Activated CD8-positive, alpha-beta memory T cell treated with anti-CD3 and anti-CD28 coated beads for 36 hours (primary cell): ENCODE data around the gene ANTKMT. TPM values are rescaled to one million over a fixed set of nuclear protein-coding genes. Genes with fewer than 3 reads are reported as not detected.
"Not testable (repeated sequence)": the region's sequence is repeated elsewhere in the genome, so short reads cannot be mapped to it uniquely, and the experiment has no call there.

Experiments
- CTCF ChIA-PET: fragments of 350-600 bp; sonication (Branson Sonifier 250); formaldehyde crosslinking; loops from one replicate; lab custom pipeline; 2021; ENCODE audit warnings: antibody characterized with exemption; lab: Charles Lee
- POLR2A ChIA-PET: fragments of 350-600 bp; sonication (Branson Sonifier 250); formaldehyde crosslinking; loops from one replicate; lab custom pipeline; 2021; ENCODE audit warnings: antibody characterized with exemption; lab: Charles Lee
- total RNA-seq, 2 experiments: library from RNA; stranded (reverse); gene quantifications; one replicate each; pipeline ENCODE4 v1.2.3, GENCODE V29; 2021

The ANTKMT gene
- total RNA-seq, 2 experiments from 2014 or later: 69.1 to 69.9 TPM

GRCh38 chr16:707062-707538 is 13.8 kb upstream of the ANTKMT start:
- CTCF ChIA-PET: interaction anchor here (0.5 to 2.3 kb wide), 2 partner anchors 9 to 78 kb away, joined by 3 to 9 read pairs; no protein-coding TSS in a partner anchor
- POLR2A ChIA-PET: interaction anchor here (0.7 kb wide), 1 partner anchor 9 kb away, joined by 3 read pairs; no protein-coding TSS in a partner anchor

DNA sequence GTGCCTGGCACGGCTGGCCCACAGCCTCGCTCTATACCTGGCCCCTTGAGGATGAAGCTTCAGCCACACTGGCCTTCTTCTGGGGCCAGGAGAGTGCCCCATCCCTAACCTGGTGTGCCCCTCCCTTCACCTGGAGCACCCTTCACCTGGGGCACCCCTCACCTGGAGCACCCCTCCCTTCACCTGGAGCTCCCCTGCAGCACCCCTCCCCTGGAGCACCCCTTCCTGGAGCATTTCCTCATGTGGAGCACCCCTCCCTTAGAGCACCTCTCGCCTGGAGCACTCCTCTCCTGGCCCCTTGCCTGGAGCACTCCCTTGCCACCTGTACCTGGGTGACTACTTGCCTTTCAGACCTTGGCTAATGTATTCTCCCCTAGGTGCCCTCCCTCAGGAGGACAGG is 12.9 kb upstream of the ANTKMT start:
- ChIA-PET POLR2A (no interaction called here), CTCF (no interaction called here)

- CTCF ChIA-PET: interaction anchor here (3.0 kb wide), 1 partner anchor 76 kb away, joined by 19 read pairs; no protein-coding TSS in a partner anchor
- POLR2A ChIA-PET: no interaction called here
These were observed 12.0 kb upstream of the ANTKMT start for GRCh38 chr16:708959-709358.

GRCh38 chr16:709566-710499 is 11.1 kb upstream of the ANTKMT start:
- ChIA-PET POLR2A (no interaction called here), CTCF (interaction anchor here (0.8 to 3.0 kb wide), 6 partner anchors 8 to 80 kb away, joined by 3 to 19 read pairs (median 4); no protein-coding TSS in a partner anchor)

DNA sequence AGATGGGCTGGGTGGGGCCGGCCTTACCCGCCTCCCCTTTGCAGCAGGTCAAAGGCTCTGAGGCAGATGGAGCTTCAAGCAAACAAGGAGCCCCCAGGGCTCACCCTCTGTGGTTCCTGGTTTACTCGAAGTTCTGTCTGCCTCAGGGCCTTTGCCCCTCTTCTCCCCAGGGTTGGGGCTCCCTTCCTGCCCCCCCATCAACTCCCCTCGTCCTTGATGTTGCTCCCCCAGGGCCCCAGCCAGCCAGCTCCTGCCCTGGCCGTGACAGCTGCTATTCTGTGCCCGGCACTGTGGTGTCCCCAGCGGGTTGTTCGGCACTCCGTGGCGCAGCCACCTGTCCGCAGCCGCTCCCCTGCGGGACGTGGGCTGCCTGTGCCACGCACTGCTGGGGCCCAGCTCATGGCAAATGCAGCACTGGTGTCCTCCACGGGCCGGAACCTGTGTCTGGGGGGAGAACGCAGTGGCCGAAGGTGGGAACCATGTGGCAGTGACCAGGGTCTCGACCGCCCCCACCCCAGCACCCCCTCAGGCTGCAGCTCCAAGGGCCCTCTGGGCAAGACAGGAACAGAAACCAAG is 10.4 kb upstream of the ANTKMT start:
- POLR2A ChIA-PET: no interaction called here
- CTCF ChIA-PET: interaction anchor here (0.8 to 3.0 kb wide), 6 partner anchors 9 to 77 kb away, joined by 3 to 19 read pairs (median 4); no protein-coding TSS in a partner anchor

DNA sequence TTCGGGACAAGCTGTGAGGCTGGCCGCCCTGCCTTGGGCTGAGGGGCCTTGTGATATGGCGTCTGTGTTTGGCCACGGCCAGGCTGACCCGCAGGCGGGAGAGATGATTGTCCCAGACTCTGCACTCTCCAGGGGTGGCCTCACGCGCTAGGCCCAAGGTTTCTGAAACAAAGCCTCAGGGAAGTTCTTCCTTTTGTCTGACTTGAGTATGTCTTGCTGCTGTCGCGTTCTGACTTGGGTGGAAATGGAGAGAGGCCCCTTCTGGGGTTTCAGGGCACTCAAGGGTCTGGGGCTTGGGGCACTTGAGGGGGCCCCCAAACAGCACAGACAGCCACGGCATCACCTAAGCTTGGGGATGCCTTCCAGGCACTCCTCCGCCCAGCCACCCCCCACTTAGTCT is 9.9 kb upstream of the ANTKMT start:
- ChIA-PET POLR2A (no interaction called here), CTCF (interaction anchor here (0.8 to 3.0 kb wide), 6 partner anchors 9 to 76 kb away, joined by 3 to 19 read pairs (median 5); partner anchors contain the start of gene WDR24)

DNA sequence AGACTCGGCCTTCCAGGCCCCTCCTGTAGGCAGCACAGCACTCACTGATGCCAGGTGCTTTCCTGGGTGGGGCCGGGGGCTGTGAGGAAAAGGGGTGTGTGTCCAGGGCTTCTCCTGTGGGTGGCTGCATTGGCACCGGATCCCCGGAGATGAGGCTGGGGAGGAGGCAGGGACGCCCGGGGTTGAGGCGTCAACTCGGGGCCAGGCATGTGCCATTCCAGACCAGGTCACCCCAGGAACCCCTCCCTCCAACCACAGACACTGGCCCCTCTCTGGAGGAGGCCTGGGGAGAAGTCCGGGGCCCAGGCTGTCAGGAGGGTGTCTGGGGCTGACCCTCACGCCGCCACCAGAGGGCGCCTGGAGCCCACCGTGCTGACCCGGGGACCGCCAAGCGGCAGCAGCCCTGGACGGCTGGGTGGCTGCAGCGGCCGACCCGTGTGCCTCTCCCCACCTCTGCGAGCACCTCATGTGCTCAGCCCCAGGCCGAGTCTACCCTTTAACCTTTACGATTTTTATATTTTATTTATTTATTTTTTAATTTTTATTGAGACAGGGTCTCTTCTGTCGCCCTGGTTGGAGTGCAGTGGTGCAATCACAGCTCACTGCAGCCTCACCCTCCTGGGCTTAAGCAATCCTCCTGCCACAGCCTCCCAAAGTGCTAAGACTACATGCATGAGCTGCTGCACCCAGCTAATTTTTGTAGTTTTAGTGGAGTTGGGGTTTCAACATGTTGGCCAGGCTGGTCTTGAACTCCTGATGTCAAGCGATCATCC is 9.2 kb upstream of the ANTKMT start:
- ChIA-PET POLR2A (no interaction called here), CTCF (interaction anchor here (0.6 to 4.5 kb wide), 22 partner anchors 8 to 887 kb away, joined by 3 to 26 read pairs (median 4); partner anchors contain the start of genes ANTKMT, CCDC78, CHTF18 and CIAO3)

DNA sequence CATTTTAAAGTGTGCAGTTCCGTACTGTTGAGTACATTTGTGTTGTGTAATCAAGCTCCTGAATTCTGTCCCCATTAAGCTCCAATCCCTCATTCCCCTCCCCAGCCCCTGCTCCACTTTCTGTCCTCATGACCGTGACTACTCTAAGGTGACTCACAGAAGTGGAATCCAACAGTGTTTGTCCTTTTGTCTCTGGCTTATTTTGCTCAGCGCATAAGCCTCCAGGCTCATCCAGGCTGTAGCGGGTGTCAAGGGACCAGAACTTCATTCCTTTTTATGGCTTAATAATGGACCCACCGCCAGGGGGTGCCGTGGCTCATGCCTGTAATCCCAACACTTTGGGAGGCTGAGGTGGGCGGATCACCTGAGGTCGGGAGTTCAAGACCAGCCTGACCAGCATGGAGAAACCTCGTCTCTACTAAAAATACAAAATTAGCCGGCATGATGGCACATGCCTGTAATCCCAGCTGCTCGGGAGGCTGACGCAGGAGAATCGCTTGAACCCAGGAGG is 8.2 kb upstream of the ANTKMT start:
- POLR2A ChIA-PET: not testable (repeated sequence)
- CTCF ChIA-PET: interaction anchor here (0.7 to 4.5 kb wide), 19 partner anchors 8 to 91 kb away, joined by 3 to 26 read pairs (median 5); partner anchors contain the start of genes ANTKMT, CCDC78, CHTF18 and CIAO3

- POLR2A ChIA-PET: interaction anchor here (0.6 to 1.8 kb wide), 2 partner anchors 71 to 993 kb away, joined by 6 read pairs; no protein-coding TSS in a partner anchor
These were observed 6.9 kb upstream of the ANTKMT start for GRCh38 chr16:714079-714478.

GRCh38 chr16:714558-715476 is 6.1 kb upstream of the ANTKMT start, which contains the start of gene METRN:
METRN (plus strand) TSS chr16:715118; CDS start chr16:715290, 172 bp downstream.
- POLR2A ChIA-PET: interaction anchor here (0.6 to 1.8 kb wide), 3 partner anchors 8 to 266 kb away, joined by 3 to 6 read pairs (median 4); no protein-coding TSS in a partner anchor
- CTCF ChIA-PET: interaction anchor here (0.5 to 4.5 kb wide), 8 partner anchors 10 to 74 kb away, joined by 5 to 26 read pairs (median 8); partner anchors contain the start of genes CCDC78, CHTF18, CIAO3 and RPUSD1

More at GRCh38 chr16:714079-714478, 6.9 kb upstream of the ANTKMT start:
- CTCF ChIA-PET: interaction anchor here (1.0 to 4.5 kb wide), 6 partner anchors 11 to 71 kb away, joined by 3 to 26 read pairs (median 10); partner anchors contain the start of genes CCDC78, CIAO3 and JMJD8

GRCh38 chr16:715477-716199 is 5.3 kb upstream of the ANTKMT start:
- CTCF ChIA-PET: interaction anchor here (1.0 to 4.5 kb wide), 12 partner anchors 10 to 73 kb away, joined by 3 to 26 read pairs (median 8); partner anchors contain the start of genes CCDC78, CHTF18, CIAO3 and RPUSD1
- POLR2A ChIA-PET: interaction anchor here (0.6 to 1.8 kb wide), 6 partner anchors 9 to 265 kb away, joined by 3 to 12 read pairs (median 5); no protein-coding TSS in a partner anchor

GRCh38 chr16:716200-716568 is 4.8 kb upstream of the ANTKMT start:
- ChIA-PET CTCF (interaction anchor here (0.9 to 4.5 kb wide), 12 partner anchors 9 to 289 kb away, joined by 3 to 26 read pairs (median 8); partner anchors contain the start of genes CCDC78, CHTF18, CIAO3 and RPUSD1), POLR2A (interaction anchor here (0.6 to 1.3 kb wide), 4 partner anchors 9 to 21 kb away, joined by 3 to 12 read pairs (median 6); no protein-coding TSS in a partner anchor)

- ChIA-PET CTCF (interaction anchor here (0.8 to 2.7 kb wide), 8 partner anchors 11 to 289 kb away, joined by 3 to 12 read pairs (median 6); partner anchors contain the start of gene CIAO3), POLR2A (interaction anchor here (0.5 to 1.3 kb wide), 3 partner anchors 12 to 596 kb away, joined by 8 to 12 read pairs (median 8); no protein-coding TSS in a partner anchor)
These were observed 4.1 kb upstream of the ANTKMT start for GRCh38 chr16:716768-717325.

DNA sequence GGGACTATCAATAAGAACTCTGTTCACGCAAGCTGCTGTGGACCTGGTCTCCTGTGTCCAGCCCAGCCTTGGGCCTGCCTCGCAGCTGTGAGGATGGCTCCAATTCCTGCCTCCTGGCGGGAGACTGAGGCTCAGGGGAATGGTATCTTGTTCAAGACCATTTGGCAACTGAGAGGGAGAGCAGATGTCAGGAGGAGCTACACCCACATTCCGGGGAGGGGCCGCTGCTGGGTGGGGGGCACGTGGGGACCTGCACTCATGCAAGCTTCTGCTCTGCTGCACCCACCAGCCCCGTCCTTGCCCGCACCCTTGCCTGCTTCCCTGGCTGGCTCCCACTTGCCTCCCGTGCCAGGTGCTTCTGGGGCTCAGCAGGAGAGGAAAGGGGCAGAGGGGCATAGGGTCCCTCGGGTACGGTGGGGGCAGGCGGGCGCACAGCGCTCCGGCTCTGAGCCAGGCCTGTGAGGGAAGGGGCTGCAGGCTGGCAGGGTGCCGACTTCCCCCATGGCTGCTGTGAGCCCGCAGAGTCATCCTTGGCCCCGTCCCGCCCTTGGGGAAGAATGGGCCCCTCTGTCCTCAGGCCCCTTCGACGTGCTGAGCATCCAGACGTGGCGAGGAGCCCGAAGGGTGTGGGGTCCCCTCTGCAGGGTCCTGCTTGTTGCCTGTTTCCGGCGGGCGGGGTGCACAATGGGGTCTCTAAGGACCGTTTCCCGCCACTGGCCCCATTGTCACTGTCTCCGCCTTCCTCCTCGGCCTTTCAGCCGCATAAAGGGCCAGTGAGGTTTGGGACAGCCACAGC is 3.3 kb upstream of the ANTKMT start:
- ChIA-PET POLR2A (interaction anchor here (0.5 kb wide), 1 partner anchor 595 kb away, joined by 8 read pairs; no protein-coding TSS in a partner anchor), CTCF (interaction anchor here (0.8 kb wide), 1 partner anchor 21 kb away, joined by 3 read pairs; no protein-coding TSS in a partner anchor)
